Measurements from ENCODE around the gene PRDM5.

Gene PRDM5

GRCh38 chr4:120920666-120921065 is 1.9 kb downstream of the PRDM5 start:
- Histone ChIP-seq H3K23ac (ENCODE audit: low read length) (no peak overlapping the region), H2AK5ac (ENCODE audit: low read length) (no peak overlapping the region)
- no peak for DNase-seq

GRCh38 chr4:120919358-120919757 is 3.2 kb downstream of the PRDM5 start:
- no peaks in the 10 kb centered on the region for H3K36me3 ChIP-seq (ENCODE audit: control insufficient read depth in 1 of 2, insufficient read depth in 2 of 2, low read length in 2 of 2)
- H3K9ac ChIP-seq (ENCODE audit: low read length) = no peak overlapping the region
- no peak overlapping the region for H3K4me2 ChIP-seq (ENCODE audit: low read length)
- peak overlapping the region; percentile 61 for H3K27ac ChIP-seq (ENCODE audit: low read depth, low read length)
- H3K14ac ChIP-seq (ENCODE audit: low read length) = no peak overlapping the region
- no peak overlapping the region for H2AFZ ChIP-seq (ENCODE audit: insufficient read depth, low read length, poor library complexity)
- no peaks in the 10 kb centered on the region for H3K27me3 ChIP-seq (ENCODE audit: insufficient read depth, low read length)
- H2AK5ac ChIP-seq (ENCODE audit: low read length) = no peak overlapping the region
- no peak overlapping the region for H3K4me3 ChIP-seq (ENCODE audit: low read depth, low read length)
- no peak overlapping the region for H4K8ac ChIP-seq (ENCODE audit: low read depth, low read length)
- peaks cover 9% of the 10 kb centered on the region for H3K79me2 ChIP-seq (ENCODE audit: control insufficient read depth, insufficient read depth, low read length, poor library complexity)
- peaks cover 24% of the 10 kb centered on the region for H3K79me1 ChIP-seq (ENCODE audit: low read length)
- no peak overlapping the region for H3K4ac ChIP-seq (ENCODE audit: low read depth, low read length)
- H2BK120ac ChIP-seq (ENCODE audit: insufficient read depth, low read length, poor library complexity) = no peak overlapping the region
- no peak overlapping the region for H4K91ac ChIP-seq (ENCODE audit: low read depth, low read length)
- no peak overlapping the region for H2BK12ac ChIP-seq (ENCODE audit: low read length)
- no CpG with 5 or more reads among the region's 1 CpG for WGBS (ENCODE audit: extremely low coverage, insufficient coverage, insufficient read length)
- H3K9me3 ChIP-seq (ENCODE audit: insufficient read depth, low read depth, low read length) = no peaks in the 10 kb centered on the region
- H3K23ac ChIP-seq (ENCODE audit: low read length) = no peak overlapping the region
- H4K12ac ChIP-seq (ENCODE audit: low read depth, low read length) = no peak overlapping the region
- H2BK5ac ChIP-seq (ENCODE audit: low read depth, low read length, poor library complexity) = no peak overlapping the region
- peaks cover 9 to 22% of the 10 kb centered on the region in 2 experiments for H3K4me1 ChIP-seq (ENCODE audit: control insufficient read depth in 1 of 2, insufficient read depth in 2 of 2, low read length in 2 of 2)
- no peak overlapping the region for H3K18ac ChIP-seq (ENCODE audit: low read length)
- no peak for DNase-seq

More at GRCh38 chr4:120920666-120921065, 1.9 kb downstream of the PRDM5 start:
- Histone ChIP-seq H3K4me3 (ENCODE audit: low read depth, low read length) (no peak overlapping the region), H3K79me2 (ENCODE audit: control insufficient read depth, insufficient read depth, low read length, poor library complexity) (peaks cover 9% of the 10 kb centered on the region), H4K12ac (ENCODE audit: low read depth, low read length) (no peak overlapping the region), H4K8ac (ENCODE audit: low read depth, low read length) (no peak overlapping the region), H3K79me1 (ENCODE audit: low read length) (peaks cover 23% of the 10 kb centered on the region), H3K9ac (ENCODE audit: low read length) (no peak overlapping the region), H3K36me3 (ENCODE audit: control insufficient read depth in 1 of 2, insufficient read depth in 2 of 2, low read length in 2 of 2) (no peaks in the 10 kb centered on the region), H3K14ac (ENCODE audit: low read length) (no peak overlapping the region), H3K27me3 (ENCODE audit: insufficient read depth, low read length) (no peaks in the 10 kb centered on the region), H3K4me1 (ENCODE audit: control insufficient read depth in 1 of 2, insufficient read depth in 2 of 2, low read length in 2 of 2) (peaks cover 4 to 16% of the 10 kb centered on the region in 2 experiments), H2AFZ (ENCODE audit: insufficient read depth, low read length, poor library complexity) (no peak overlapping the region), H2BK5ac (ENCODE audit: low read depth, low read length, poor library complexity) (no peak overlapping the region), H2BK12ac (ENCODE audit: low read length) (no peak overlapping the region), H3K9me3 (ENCODE audit: insufficient read depth, low read depth, low read length) (no peaks in the 10 kb centered on the region), H2BK120ac (ENCODE audit: insufficient read depth, low read length, poor library complexity) (no peak overlapping the region), H3K27ac (ENCODE audit: low read depth, low read length) (no peak overlapping the region), H4K91ac (ENCODE audit: low read depth, low read length) (no peak overlapping the region), H3K4me2 (ENCODE audit: low read length) (no peak overlapping the region), H3K18ac (ENCODE audit: low read length) (no peak overlapping the region), H3K4ac (ENCODE audit: low read depth, low read length) (peak overlapping the region; percentile 62)
- no CpG with 5 or more reads among the region's 2 CpGs for WGBS (ENCODE audit: extremely low coverage, insufficient coverage, insufficient read length)

GRCh38 chr4:120918788-120919187 is 3.7 kb downstream of the PRDM5 start:
- Histone ChIP-seq H3K4ac (ENCODE audit: low read depth, low read length) (no peak overlapping the region), H3K36me3 (ENCODE audit: control insufficient read depth in 1 of 2, insufficient read depth in 2 of 2, low read length in 2 of 2) (peaks cover 0 to under 1% of the 10 kb centered on the region in 2 experiments)

GRCh38 chr4:120918092-120918491 is 4.4 kb downstream of the PRDM5 start:
- H4K8ac ChIP-seq (ENCODE audit: low read depth, low read length) = no peak overlapping the region
- no peak overlapping the region for H4K91ac ChIP-seq (ENCODE audit: low read depth, low read length)
- no peak overlapping the region for H3K23ac ChIP-seq (ENCODE audit: low read length)
- no peak overlapping the region for H2AK5ac ChIP-seq (ENCODE audit: low read length)
- H3K9ac ChIP-seq (ENCODE audit: low read length) = no peak overlapping the region
- H3K27ac ChIP-seq (ENCODE audit: low read depth, low read length) = no peak overlapping the region
- H3K4ac ChIP-seq (ENCODE audit: low read depth, low read length) = no peak overlapping the region
- H3K4me1 ChIP-seq (ENCODE audit: control insufficient read depth in 1 of 2, insufficient read depth in 2 of 2, low read length in 2 of 2) = peaks cover 9 to 22% of the 10 kb centered on the region in 2 experiments
- H3K79me2 ChIP-seq (ENCODE audit: control insufficient read depth, insufficient read depth, low read length, poor library complexity) = peaks cover 9% of the 10 kb centered on the region
- peaks cover 0 to 2% of the 10 kb centered on the region in 2 experiments for H3K36me3 ChIP-seq (ENCODE audit: control insufficient read depth in 1 of 2, insufficient read depth in 2 of 2, low read length in 2 of 2)
- no peak for DNase-seq
- WGBS (ENCODE audit: extremely low coverage, insufficient coverage, insufficient read length) = no CpG with 5 or more reads among the region's 2 CpGs
- H3K4me3 ChIP-seq (ENCODE audit: low read depth, low read length) = no peak overlapping the region
- no peak overlapping the region for H3K14ac ChIP-seq (ENCODE audit: low read length)
- no peaks in the 10 kb centered on the region for H3K9me3 ChIP-seq (ENCODE audit: insufficient read depth, low read depth, low read length)
- no peaks in the 10 kb centered on the region for H3K27me3 ChIP-seq (ENCODE audit: insufficient read depth, low read length)
- no peak overlapping the region for H2AFZ ChIP-seq (ENCODE audit: insufficient read depth, low read length, poor library complexity)
- no peak overlapping the region for H3K18ac ChIP-seq (ENCODE audit: low read length)
- H3K4me2 ChIP-seq (ENCODE audit: low read length) = no peak overlapping the region
- H3K79me1 ChIP-seq (ENCODE audit: low read length) = peaks cover 23% of the 10 kb centered on the region
- H2BK120ac ChIP-seq (ENCODE audit: insufficient read depth, low read length, poor library complexity) = no peak overlapping the region
- H2BK5ac ChIP-seq (ENCODE audit: low read depth, low read length, poor library complexity) = no peak overlapping the region
- H2BK12ac ChIP-seq (ENCODE audit: low read length) = no peak overlapping the region
- H4K12ac ChIP-seq (ENCODE audit: low read depth, low read length) = no peak overlapping the region

More at GRCh38 chr4:120918788-120919187, 3.7 kb downstream of the PRDM5 start:
- peak overlapping the region; percentile 46 for H2AFZ ChIP-seq (ENCODE audit: insufficient read depth, low read length, poor library complexity)
- H2BK120ac ChIP-seq (ENCODE audit: insufficient read depth, low read length, poor library complexity) = no peak overlapping the region
- H4K91ac ChIP-seq (ENCODE audit: low read depth, low read length) = no peak overlapping the region
- H3K9me3 ChIP-seq (ENCODE audit: insufficient read depth, low read depth, low read length) = no peaks in the 10 kb centered on the region
- peaks cover 9 to 22% of the 10 kb centered on the region in 2 experiments for H3K4me1 ChIP-seq (ENCODE audit: control insufficient read depth in 1 of 2, insufficient read depth in 2 of 2, low read length in 2 of 2)
- DNase-seq = no peak
- H3K9ac ChIP-seq (ENCODE audit: low read length) = no peak overlapping the region
- H3K23ac ChIP-seq (ENCODE audit: low read length) = no peak overlapping the region
- H2BK5ac ChIP-seq (ENCODE audit: low read depth, low read length, poor library complexity) = peak overlapping the region; percentile 35
- peaks cover 9% of the 10 kb centered on the region for H3K79me2 ChIP-seq (ENCODE audit: control insufficient read depth, insufficient read depth, low read length, poor library complexity)
- no peak overlapping the region for H4K12ac ChIP-seq (ENCODE audit: low read depth, low read length)
- no peaks in the 10 kb centered on the region for H3K27me3 ChIP-seq (ENCODE audit: insufficient read depth, low read length)
- H3K14ac ChIP-seq (ENCODE audit: low read length) = no peak overlapping the region
- no peak overlapping the region for H3K4me3 ChIP-seq (ENCODE audit: low read depth, low read length)
- H3K27ac ChIP-seq (ENCODE audit: low read depth, low read length) = peak overlapping the region; percentile 61
- peak overlapping the region; percentile 46 for H2BK12ac ChIP-seq (ENCODE audit: low read length)
- H3K4me2 ChIP-seq (ENCODE audit: low read length) = no peak overlapping the region
- H4K8ac ChIP-seq (ENCODE audit: low read depth, low read length) = no peak overlapping the region
- WGBS (ENCODE audit: extremely low coverage, insufficient coverage, insufficient read length) = no CpG with 5 or more reads among the region's 2 CpGs
- H3K18ac ChIP-seq (ENCODE audit: low read length) = no peak overlapping the region
- H3K79me1 ChIP-seq (ENCODE audit: low read length) = peaks cover 23% of the 10 kb centered on the region
- H2AK5ac ChIP-seq (ENCODE audit: low read length) = no peak overlapping the region
